ENCODE measurements around the gene SPATC1L. TPM values are rescaled to one million over a fixed set of nuclear protein-coding genes. Genes with fewer than 3 reads are reported as not detected.
"Not testable (repeated sequence)": the region's sequence is repeated elsewhere in the genome, so short reads cannot be mapped to it uniquely, and the experiment has no call there.

Gene SPATC1L
- total RNA-seq (3.6 TPM), polyA plus RNA-seq (20.4 TPM)

GRCh38 chr21:46183910-46184624 is at the start of gene SPATC1L:
SPATC1L (minus strand) TSS chr21:46184459; CDS start chr21:46182816, 1,643 bp downstream.
- Histone ChIP-seq H3K36me3 (ENCODE audit: insufficient read depth) (no peaks in the 10 kb centered on the region), H3K27ac (ENCODE audit: low read depth) (peak within 1 kb of the TSS; percentile 58), H3K4me3 (ENCODE audit: low read depth, low read length) (peak within 1 kb of the TSS; percentile 38), H3K4me1 (ENCODE audit: insufficient read depth) (no peaks in the 10 kb centered on the region)
- peak; percentile 78 for DNase-seq (ENCODE audit: extremely low spot score)
- 3% methylated on average over 21 of the region's 24 CpGs for WGBS

- H3K27ac ChIP-seq (ENCODE audit: low read depth), result no peak overlapping the region
- peaks cover 1% of the 10 kb centered on the region for H3K4me1 ChIP-seq (ENCODE audit: insufficient read depth)
- DNase-seq (ENCODE audit: extremely low spot score), result no peak
- H3K4me3 ChIP-seq (ENCODE audit: low read depth, low read length), result no peak overlapping the region
- H3K36me3 ChIP-seq (ENCODE audit: insufficient read depth), result peaks cover 3% of the 10 kb centered on the region
- WGBS, result 83% methylated on average over 6 of the region's 6 CpGs
Observed at GRCh38 chr21:46229923-46230260, 45.6 kb upstream of the SPATC1L start.

- Histone ChIP-seq H3K4me3 (ENCODE audit: low read depth, low read length) (peak overlapping the region; percentile 64), H3K36me3 (ENCODE audit: insufficient read depth) (peaks cover 1% of the 10 kb centered on the region), H3K4me1 (ENCODE audit: insufficient read depth) (peaks cover 1% of the 10 kb centered on the region), H3K27ac (ENCODE audit: low read depth) (no peak overlapping the region)
- 3% methylated on average over 71 of the region's 72 CpGs for WGBS
- DNase-seq (ENCODE audit: extremely low spot score), result no peak
Observed at GRCh38 chr21:46229133-46229922, 45.1 kb upstream of the SPATC1L start.

- peak within 1 kb of the TSS; percentile 85 for H3K4me3 ChIP-seq (ENCODE audit: low read depth, low read length)
- DNase-seq (ENCODE audit: extremely low spot score), result peak; percentile 89
- peaks cover 1% of the 10 kb centered on the region for H3K4me1 ChIP-seq (ENCODE audit: insufficient read depth)
- WGBS, result under 1% methylated on average over 77 of the region's 77 CpGs
- H3K27ac ChIP-seq (ENCODE audit: low read depth), result peak within 1 kb of the TSS; percentile 89
- no peaks in the 10 kb centered on the region for H3K36me3 ChIP-seq (ENCODE audit: insufficient read depth)
Observed at GRCh38 chr21:46228345-46229051, 44.2 kb upstream of the SPATC1L start, which contains the start of gene LSS. LSS (minus strand) TSS chr21:46228774; CDS start chr21:46228745, 29 bp downstream.

- Histone ChIP-seq H3K4me3 (ENCODE audit: low read depth, low read length) (peak overlapping the region; percentile 85), H3K36me3 (ENCODE audit: insufficient read depth) (no peaks in the 10 kb centered on the region), H3K4me1 (ENCODE audit: insufficient read depth) (peaks cover 1% of the 10 kb centered on the region), H3K27ac (ENCODE audit: low read depth) (peak overlapping the region; percentile 89)
- 2% methylated on average over 20 of the region's 20 CpGs for WGBS
- DNase-seq (ENCODE audit: extremely low spot score), result no peak
Observed at GRCh38 chr21:46227811-46228344, 43.6 kb upstream of the SPATC1L start.

GRCh38 chr21:46226920-46227599 is 42.8 kb upstream of the SPATC1L start:
- peaks cover 1% of the 10 kb centered on the region for H3K4me1 ChIP-seq (ENCODE audit: insufficient read depth)
- DNase-seq (ENCODE audit: extremely low spot score), result no peak
- no peaks in the 10 kb centered on the region for H3K36me3 ChIP-seq (ENCODE audit: insufficient read depth)
- H3K27ac ChIP-seq (ENCODE audit: low read depth), result no peak overlapping the region
- peak overlapping the region; percentile 85 for H3K4me3 ChIP-seq (ENCODE audit: low read depth, low read length)
- 42% methylated on average over 4 of the region's 4 CpGs for WGBS

GRCh38 chr21:46226146-46226545 is 41.9 kb upstream of the SPATC1L start:
- no peak overlapping the region for H3K27ac ChIP-seq (ENCODE audit: low read depth)
- DNase-seq (ENCODE audit: extremely low spot score), result no peak
- H3K4me3 ChIP-seq (ENCODE audit: low read depth, low read length), result no peak overlapping the region
- peaks cover 1% of the 10 kb centered on the region for H3K4me1 ChIP-seq (ENCODE audit: insufficient read depth)
- no peaks in the 10 kb centered on the region for H3K36me3 ChIP-seq (ENCODE audit: insufficient read depth)
- WGBS, result 88% methylated on average over 1 of the region's 1 CpG

- 93% methylated on average over 18 of the region's 18 CpGs for WGBS
- H3K36me3 ChIP-seq (ENCODE audit: insufficient read depth); H3K4me1 ChIP-seq (ENCODE audit: insufficient read depth); H3K27ac ChIP-seq (ENCODE audit: low read depth); H3K4me3 ChIP-seq (ENCODE audit: low read depth, low read length); DNase-seq (ENCODE audit: extremely low spot score): not testable (repeated sequence)
Observed at GRCh38 chr21:46223661-46224060, 39.4 kb upstream of the SPATC1L start.

GRCh38 chr21:46223217-46223616 is 39.0 kb upstream of the SPATC1L start:
- Histone ChIP-seq H3K4me3 (ENCODE audit: low read depth, low read length) (no peak overlapping the region), H3K4me1 (ENCODE audit: insufficient read depth) (no peaks in the 10 kb centered on the region), H3K27ac (ENCODE audit: low read depth) (no peak overlapping the region), H3K36me3 (ENCODE audit: insufficient read depth) (peaks cover 2% of the 10 kb centered on the region)
- 91% methylated on average over 7 of the region's 7 CpGs for WGBS
- no peak for DNase-seq (ENCODE audit: extremely low spot score)

GRCh38 chr21:46222436-46223116 is 38.3 kb upstream of the SPATC1L start:
- no peak overlapping the region for H3K4me3 ChIP-seq (ENCODE audit: low read depth, low read length)
- no peak for DNase-seq (ENCODE audit: extremely low spot score)
- no peaks in the 10 kb centered on the region for H3K4me1 ChIP-seq (ENCODE audit: insufficient read depth)
- H3K27ac ChIP-seq (ENCODE audit: low read depth), result no peak overlapping the region
- peaks cover 2% of the 10 kb centered on the region for H3K36me3 ChIP-seq (ENCODE audit: insufficient read depth)
- WGBS, result 82% methylated on average over 11 of the region's 11 CpGs

GRCh38 chr21:46221664-46222435 is 37.6 kb upstream of the SPATC1L start:
- Histone ChIP-seq H3K27ac (ENCODE audit: low read depth) (no peak overlapping the region), H3K36me3 (ENCODE audit: insufficient read depth) (peaks cover 2% of the 10 kb centered on the region), H3K4me3 (ENCODE audit: low read depth, low read length) (no peak overlapping the region), H3K4me1 (ENCODE audit: insufficient read depth) (no peaks in the 10 kb centered on the region)
- WGBS, result 88% methylated on average over 16 of the region's 16 CpGs
- DNase-seq (ENCODE audit: extremely low spot score), result no peak

GRCh38 chr21:46220847-46221246 is 36.6 kb upstream of the SPATC1L start:
- 90% methylated on average over 8 of the region's 8 CpGs for WGBS
- Histone ChIP-seq H3K27ac (ENCODE audit: low read depth) (no peak overlapping the region), H3K4me1 (ENCODE audit: insufficient read depth) (no peaks in the 10 kb centered on the region), H3K4me3 (ENCODE audit: low read depth, low read length) (no peak overlapping the region), H3K36me3 (ENCODE audit: insufficient read depth) (peaks cover 2% of the 10 kb centered on the region)
- no peak for DNase-seq (ENCODE audit: extremely low spot score)
